T-helper 2 cell treated with Interferon-gamma antibody and Interleukin-4, amounts not matched to agents 100 ng/mL and 5 ng/mL, for 36 hours (primary cell): Measurements from ENCODE around the gene KAT6B. TPM values are rescaled to one million over a fixed set of nuclear protein-coding genes. Genes with fewer than 3 reads are reported as not detected.

Experiments used
- intact Hi-C: fragments of 100-400 bp; cut with micrococcal nuclease; formaldehyde crosslinking; loops from one replicate; pipeline ENCODE4 v1.15.1; 2023
- total RNA-seq: library from RNA; stranded (reverse); gene quantifications from 2 replicates; pipeline ENCODE4 v1.2.3, GENCODE V29; 2022

KAT6B gene
- total RNA-seq, 1 donor from 2014 or later: 29.9 TPM

- intact Hi-C loops: no loop called here
These were observed 117.8 kb downstream of the KAT6B start for GRCh38 chr10:74944205-74944604.

- intact Hi-C loops: no loop called here
These were observed 121.5 kb downstream of the KAT6B start for GRCh38 chr10:74947781-74948401.

DNA sequence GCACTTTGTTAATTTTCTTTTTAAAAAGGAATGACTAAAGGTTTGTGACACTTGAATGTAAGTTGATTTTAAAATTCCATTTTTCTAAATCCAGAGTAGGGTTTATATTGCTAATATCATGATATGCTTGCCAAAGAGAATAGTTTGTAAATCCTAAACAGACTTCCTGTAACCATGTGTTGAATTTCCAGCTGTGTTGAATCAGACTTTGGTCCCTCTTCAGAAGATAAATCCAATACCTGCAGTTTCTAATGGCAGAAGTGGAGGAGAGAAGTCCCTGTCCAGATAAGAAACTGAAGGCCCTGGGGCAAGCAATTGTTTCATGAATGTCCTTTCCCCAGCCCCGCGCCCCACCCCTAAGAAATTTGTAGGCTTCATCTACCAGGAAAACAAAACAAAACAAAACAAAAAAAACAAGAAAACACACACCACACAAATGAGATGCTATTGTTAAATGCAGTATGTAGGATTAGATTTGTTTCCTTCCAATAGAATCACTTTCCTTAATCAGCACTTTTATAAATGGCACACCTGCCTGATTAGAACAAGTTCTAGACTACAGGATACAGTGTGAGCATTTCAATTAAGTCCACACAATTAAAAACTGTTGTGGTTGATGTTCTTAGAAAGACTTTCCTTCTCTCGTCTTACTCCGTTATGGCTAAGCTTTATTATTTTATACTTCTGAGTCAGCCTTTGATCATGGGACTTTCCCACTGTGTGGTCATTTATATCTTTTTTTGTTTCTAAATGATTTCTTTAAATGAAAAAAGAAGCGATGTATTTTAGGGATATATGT, 122.8 kb downstream of the KAT6B start:
- intact Hi-C loops: no loop called here

- intact Hi-C loops: no loop called here
These were observed 123.7 kb downstream of the KAT6B start for GRCh38 chr10:74949843-74950765.

- intact Hi-C loops: no loop called here
These were observed 126.8 kb downstream of the KAT6B start for GRCh38 chr10:74953214-74953613.

- intact Hi-C loops: no loop called here
These were observed 129.4 kb downstream of the KAT6B start for GRCh38 chr10:74955796-74956195.

DNA sequence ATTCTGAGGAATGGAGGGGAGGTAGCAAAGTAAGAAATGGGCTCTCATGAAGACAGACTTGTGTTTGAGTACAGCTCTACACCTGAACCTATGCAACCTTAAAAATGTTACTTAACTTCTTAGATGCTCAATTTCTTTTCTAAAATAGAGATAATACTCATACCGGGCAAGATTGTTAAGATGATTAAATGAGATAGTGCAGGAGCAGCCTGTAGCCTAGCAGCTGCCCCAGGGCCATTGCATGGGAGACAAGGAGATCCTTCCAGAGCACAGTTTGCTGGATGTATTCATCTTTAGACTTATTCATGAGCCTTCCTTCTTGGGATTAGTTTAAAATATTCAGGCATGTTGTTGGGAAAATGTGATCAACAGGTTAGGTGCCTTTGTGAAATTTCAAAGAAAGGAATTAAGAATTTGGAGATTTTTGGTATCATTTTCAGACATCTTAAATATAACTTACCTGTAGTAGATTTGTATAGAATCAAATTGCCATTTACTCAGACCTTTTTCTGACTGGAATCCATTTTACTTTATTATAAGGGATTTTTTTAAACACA, 130.2 kb downstream of the KAT6B start:
- intact Hi-C loops: no loop called here

- intact Hi-C loops: no loop called here
These were observed 131.0 kb downstream of the KAT6B start for GRCh38 chr10:74957285-74957961.

GRCh38 chr10:74958316-74958715, 131.9 kb downstream of the KAT6B start:
- intact Hi-C loops: no loop called here

DNA sequence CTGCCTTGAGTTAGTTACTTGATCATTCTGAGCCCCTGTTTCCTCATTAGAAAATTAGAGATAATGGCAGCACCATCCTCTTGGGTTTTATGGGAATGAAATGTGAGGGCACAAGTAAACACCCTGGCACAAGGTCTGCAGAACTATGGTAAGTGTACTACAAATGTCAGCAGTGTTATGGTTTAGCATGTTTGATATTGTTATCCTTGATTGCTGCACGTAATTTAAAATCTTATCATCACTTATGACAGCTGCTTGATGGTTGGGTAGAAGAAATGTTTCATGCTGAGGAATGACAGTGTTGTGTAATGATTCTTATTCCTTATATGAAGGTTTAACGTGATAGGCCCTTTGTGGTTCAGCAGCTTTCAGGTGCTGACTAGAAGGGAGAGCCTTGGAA, 134.3 kb downstream of the KAT6B start:
- intact Hi-C loops: no loop called here

- intact Hi-C loops: no loop called here
These were observed 136.1 kb downstream of the KAT6B start for GRCh38 chr10:74962517-74962916.

- intact Hi-C loops: no loop called here
These were observed 137.1 kb downstream of the KAT6B start for GRCh38 chr10:74963549-74963948.

- intact Hi-C loops: no loop called here
These were observed 141.7 kb downstream of the KAT6B start for GRCh38 chr10:74967911-74968666.

GRCh38 chr10:74968667-74969061, 142.3 kb downstream of the KAT6B start:
- intact Hi-C loops: no loop called here

DNA sequence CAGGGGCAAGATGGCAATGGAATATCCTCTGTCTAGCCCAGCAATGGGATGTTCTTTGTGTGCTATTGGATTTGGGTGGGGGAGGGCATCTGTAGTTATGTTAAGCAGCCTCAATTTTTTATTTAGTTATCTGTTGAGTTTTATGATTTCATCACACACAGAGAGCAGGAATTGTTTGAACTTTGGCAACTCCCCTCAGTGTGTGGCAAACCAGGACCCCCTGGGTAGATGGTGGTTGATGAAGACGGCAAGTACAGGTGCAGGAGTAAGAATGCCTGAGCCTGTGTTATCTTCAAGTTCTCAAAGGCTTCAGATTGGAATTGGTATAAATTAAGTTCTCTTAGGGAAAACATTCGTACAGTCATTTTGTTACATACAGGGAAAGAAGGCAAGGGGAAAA, 142.7 kb downstream of the KAT6B start:
- intact Hi-C loops: no loop called here

- intact Hi-C loops: no loop called here
These were observed 143.1 kb downstream of the KAT6B start for GRCh38 chr10:74969530-74969929.

- intact Hi-C loops: no loop called here
These were observed 147.5 kb downstream of the KAT6B start for GRCh38 chr10:74973741-74974392.

- intact Hi-C loops: loop anchor here (5.0 kb wide), 2 partner anchors 42 to 388 kb away; no protein-coding TSS in a partner anchor
These were observed 149.4 kb downstream of the KAT6B start for GRCh38 chr10:74975758-74976157.

GRCh38 chr10:74976565-74976964, 150.2 kb downstream of the KAT6B start:
- intact Hi-C loops: loop anchor here (5.0 kb wide), 2 partner anchors 41 to 389 kb away; no protein-coding TSS in a partner anchor
